ENCODE results near the gene EBF3.

The EBF3 gene

GRCh38 chr10:129887986-129888783, 75.9 kb downstream of the EBF3 start:
- H3K4me3 ChIP-seq (ENCODE audit: low read depth, low read length), result no peak overlapping the region
- no peak for TF ChIP-seq CTCF (IDR thresholded peaks at IDR 0.05; ENCODE audit: low read depth, low read length, missing control alignments)
- DNase-seq (ENCODE audit: low read depth), result no peak

- H3K4me3 ChIP-seq (ENCODE audit: low read depth, low read length), result no peak overlapping the region
- no peak for DNase-seq (ENCODE audit: low read depth)
- TF ChIP-seq CTCF (IDR thresholded peaks at IDR 0.05; ENCODE audit: low read depth, low read length, missing control alignments), result no peak
Measured at GRCh38 chr10:129887381-129887905, 76.6 kb downstream of the EBF3 start.

GRCh38 chr10:129886263-129886662, 77.8 kb downstream of the EBF3 start:
- TF ChIP-seq CTCF (IDR thresholded peaks at IDR 0.05; ENCODE audit: low read depth, low read length, missing control alignments), result no peak
- no peak overlapping the region for H3K4me3 ChIP-seq (ENCODE audit: low read depth, low read length)
- DNase-seq (ENCODE audit: low read depth), result no peak

GRCh38 chr10:129885526-129885925, 78.5 kb downstream of the EBF3 start:
- DNase-seq (ENCODE audit: low read depth), result no peak
- no peak for TF ChIP-seq CTCF (IDR thresholded peaks at IDR 0.05; ENCODE audit: low read depth, low read length, missing control alignments)

GRCh38 chr10:129884398-129885078, 79.5 kb downstream of the EBF3 start:
- DNase-seq (ENCODE audit: low read depth), result no peak
- no peak overlapping the region for H3K4me3 ChIP-seq (ENCODE audit: low read depth, low read length)
- TF ChIP-seq CTCF (IDR thresholded peaks at IDR 0.05; ENCODE audit: low read depth, low read length, missing control alignments), result no peak

More at GRCh38 chr10:129885526-129885925, 78.5 kb downstream of the EBF3 start:
- H3K4me3 ChIP-seq (ENCODE audit: low read depth, low read length), result no peak overlapping the region

GRCh38 chr10:129883626-129884397, 80.3 kb downstream of the EBF3 start:
- no peak overlapping the region for H3K4me3 ChIP-seq (ENCODE audit: low read depth, low read length)
- no peak for DNase-seq (ENCODE audit: low read depth)
- TF ChIP-seq CTCF (IDR thresholded peaks at IDR 0.05; ENCODE audit: low read depth, low read length, missing control alignments), result no peak
